H9 (cell line): ENCODE data around the gene CCNC. TPM values are rescaled to one million over a fixed set of nuclear protein-coding genes. Genes with fewer than 3 reads are reported as not detected.

Source experiments
- DNase-seq: peaks from one replicate; pipeline ENCODE4 v3.0.0-alpha.2; 2017
- H2AFZ ChIP-seq: one replicate; pipeline ENCODE4 v1.6.1; 2013; ENCODE audit warnings: mild to moderate bottlenecking, low read length, control low read depth, moderate library complexity
- H2AK5ac ChIP-seq: 2 replicates; pipeline ENCODE4 v1.6.1; 2013; ENCODE audit warnings: low read length, control low read depth, mixed read lengths; ENCODE audit not compliant: insufficient read length
- H2BK120ac ChIP-seq: one replicate; pipeline ENCODE4 v1.6.1; 2013; ENCODE audit warnings: low read depth, mild to moderate bottlenecking, low read length, control low read depth, inconsistent platforms; ENCODE audit not compliant: poor library complexity, severe bottlenecking
- H2BK12ac ChIP-seq: 2 replicates; pipeline ENCODE4 v1.6.1; 2013; ENCODE audit warnings: low read length, control low read depth, mixed read lengths, low read depth; ENCODE audit not compliant: insufficient read length
- H2BK15ac ChIP-seq: 2 replicates; pipeline ENCODE4 v1.6.1; 2013; ENCODE audit warnings: low read depth, low read length, control low read depth
- H2BK20ac ChIP-seq: one replicate; pipeline ENCODE4 v1.6.1; 2013; ENCODE audit warnings: low read depth, mild to moderate bottlenecking, low read length, control low read depth, inconsistent platforms; ENCODE audit not compliant: poor library complexity, severe bottlenecking
- H2BK5ac ChIP-seq: 2 replicates; pipeline ENCODE4 v1.6.1; 2013; ENCODE audit warnings: low read length, control low read depth, mixed read lengths; ENCODE audit not compliant: insufficient read length
- H3K14ac ChIP-seq: 2 replicates; pipeline ENCODE4 v1.6.1; 2013; ENCODE audit warnings: low read length, control low read depth; ENCODE audit not compliant: insufficient read depth
- H3K18ac ChIP-seq: 2 replicates; pipeline ENCODE4 v1.6.1; 2013; ENCODE audit warnings: low read depth, mild to moderate bottlenecking, mixed read lengths, low read length, control low read depth; ENCODE audit not compliant: insufficient read length
- H3K23ac ChIP-seq: 2 replicates; pipeline ENCODE4 v1.6.1; 2013; ENCODE audit warnings: low read length, control low read depth, mixed read lengths, low read depth; ENCODE audit not compliant: insufficient read length
- H3K23me2 ChIP-seq: 2 replicates; pipeline ENCODE4 v1.6.1; 2013; ENCODE audit warnings: low read depth, mild to moderate bottlenecking, mixed read lengths, low read length, control low read depth; ENCODE audit not compliant: insufficient read length, poor library complexity, severe bottlenecking
- H3K27ac ChIP-seq: 2 replicates; pipeline ENCODE4 v1.5.1; 2013; ENCODE audit warnings: low read length, control low read depth, mixed read lengths, low read depth; ENCODE audit not compliant: insufficient read length
- H3K27me3 ChIP-seq: 2 replicates; pipeline ENCODE4 v1.6.1; 2013; ENCODE audit warnings: low read length, control low read depth, inconsistent platforms; ENCODE audit not compliant: insufficient read depth
- H3K4ac ChIP-seq: 2 replicates; pipeline ENCODE4 v1.6.1; 2013; ENCODE audit warnings: low read depth, mild to moderate bottlenecking, control low read depth, inconsistent platforms, low read length, moderate library complexity
- H3K4me1 ChIP-seq: 2 replicates; pipeline ENCODE4 v1.6.1; 2013; ENCODE audit warnings: low read length, control low read depth, inconsistent platforms; ENCODE audit not compliant: insufficient read depth
- H3K4me2 ChIP-seq: 2 replicates; pipeline ENCODE4 v1.6.1; 2013; ENCODE audit warnings: low read length, control low read depth, mixed read lengths; ENCODE audit not compliant: insufficient read length, insufficient read depth
- H3K56ac ChIP-seq: 2 replicates; pipeline ENCODE4 v1.6.1; 2013; ENCODE audit warnings: low read depth, mild to moderate bottlenecking, mixed read lengths, low read length, control low read depth; ENCODE audit not compliant: insufficient read length
- H3K79me1 ChIP-seq: 2 replicates; pipeline ENCODE4 v1.6.1; 2013; ENCODE audit warnings: low read depth, mild to moderate bottlenecking, moderate library complexity, low read length, control low read depth, inconsistent platforms; ENCODE audit not compliant: insufficient read depth, poor library complexity, severe bottlenecking
- H3K79me2 ChIP-seq: 2 replicates; pipeline ENCODE4 v1.6.1; 2013; ENCODE audit warnings: low read length, control low read depth, inconsistent platforms; ENCODE audit not compliant: insufficient read depth
- H3K9ac ChIP-seq: 2 replicates; pipeline ENCODE4 v1.6.1; 2013; ENCODE audit warnings: low read length, control low read depth, mixed read lengths; ENCODE audit not compliant: insufficient read length; ENCODE audit errors: extremely low read depth
- H3K9me3 ChIP-seq: one replicate; pipeline ENCODE4 v1.6.1; 2013; ENCODE audit warnings: low read depth, low read length, inconsistent platforms; ENCODE audit not compliant: control insufficient read depth
- H3T11ph ChIP-seq: one replicate; pipeline ENCODE4 v1.6.1; 2013; ENCODE audit warnings: mild to moderate bottlenecking, low read length, control low read depth, inconsistent platforms
- H4K20me1 ChIP-seq: one replicate; pipeline ENCODE4 v1.6.1; 2013; ENCODE audit not compliant: control insufficient read depth, insufficient read length, insufficient read depth
- H4K5ac ChIP-seq: 2 replicates; pipeline ENCODE4 v1.6.1; 2013; ENCODE audit warnings: low read depth, mild to moderate bottlenecking, mixed read lengths, low read length, control low read depth; ENCODE audit not compliant: insufficient read length
- H4K8ac ChIP-seq: replicated peaks from 2 replicates; pipeline ENCODE4 v1.6.1; 2013; ENCODE audit warnings: low read length, control low read depth, mixed read lengths, low read depth; ENCODE audit not compliant: insufficient read length
- H4K91ac ChIP-seq: 2 replicates; pipeline ENCODE4 v1.6.1; 2013; ENCODE audit warnings: low read depth, mild to moderate bottlenecking, moderate library complexity, mixed read lengths, low read length, control low read depth; ENCODE audit not compliant: insufficient read length
- H3K27ac Mint-ChIP-seq, 3 experiments: 2 replicates in 2 of 3; 3 replicates in 1 of 3; pipeline ENCODE4 v1.8.0; 2020 to 2021; ENCODE audit warnings: mixed read lengths in 3 of 3, mild to moderate bottlenecking in 1 of 3, moderate library complexity in 1 of 3
- H3K27me3 Mint-ChIP-seq: 2 replicates; pipeline ENCODE4 v1.8.0; 2021; ENCODE audit warnings: low read depth, mild to moderate bottlenecking, moderate library complexity, mixed read lengths
- H3K36me3 Mint-ChIP-seq, 3 experiments: 2 replicates in 2 of 3; 3 replicates in 1 of 3; pipeline ENCODE4 v1.8.0; 2020 to 2021; ENCODE audit warnings: low read depth in 3 of 3, mixed read lengths in 3 of 3; ENCODE audit not compliant: insufficient read depth in 1 of 3
- H3K4me1 Mint-ChIP-seq, 2 experiments: 2 replicates each; pipeline ENCODE4 v1.8.0; 2020; ENCODE audit warnings: mixed read lengths in 2 of 2
- H3K4me3 Mint-ChIP-seq, 2 experiments: 2 replicates in 1 of 2; 3 replicates in 1 of 2; pipeline ENCODE4 v1.8.0; 2020 to 2021; ENCODE audit warnings: mild to moderate bottlenecking in 2 of 2, mixed read lengths in 2 of 2, moderate library complexity in 1 of 2
- H3K9me3 Mint-ChIP-seq, 2 experiments: 2 replicates in 1 of 2; 3 replicates in 1 of 2; pipeline ENCODE4 v1.8.0; 2020; ENCODE audit warnings: mild to moderate bottlenecking in 2 of 2, mixed read lengths in 2 of 2, moderate library complexity in 1 of 2
- WGBS: extraction: QIAGEN DNeasy Blood & Tissue Kit; methylation state at CpG from one replicate; pipeline ENCODE4 v1.1.7; 2013; ENCODE audit warnings: missing lambda C conversion rate, low lambda C conversion rate, mixed read lengths; ENCODE audit not compliant: insufficient read length; ENCODE audit errors: extremely low coverage; 5-methylcytosine and 5-hydroxymethylcytosine counted together
- total RNA-seq: library from RNA; stranded (reverse); gene quantifications from 2 replicates; pipeline ENCODE4 v1.2.1, GENCODE V29; 2021
- TF ChIP-seq, protein P1 (sequence below): fragments of 200-600 bp; sonication (generic); conservative IDR thresholded peaks from 3 replicates; pipeline ENCODE4 v1.8.0; 2021; ENCODE audit warnings: antibody characterized with exemption, mild to moderate bottlenecking

CCNC gene
- total RNA-seq, 1 experiment from 2014 or later: 112 TPM

- H2BK120ac ChIP-seq: no peak overlapping the region
- no peak overlapping the region for H2AFZ ChIP-seq
- 0 out of 4 replicates have a peak, but pooled peaks cover 0 to 2% of the 10 kb centered on the region in 2 experiments for H3K4me1 Mint-ChIP-seq
- no peak overlapping the region for H3K56ac ChIP-seq
- H2BK15ac ChIP-seq: no peak overlapping the region
- H3K27me3 ChIP-seq: no peaks in the 10 kb centered on the region
- no peak overlapping the region for H4K91ac ChIP-seq
- H3K9me3 ChIP-seq: no peaks in the 10 kb centered on the region
- no peaks in the 10 kb centered on the region for H3K79me1 ChIP-seq
- no peaks in the 10 kb centered on the region for H3K27me3 Mint-ChIP-seq
- no peak overlapping the region for H3K4ac ChIP-seq
- H3K4me2 ChIP-seq: no peak overlapping the region
- H3K4me3 Mint-ChIP-seq: no peak overlapping the region
- H3K14ac ChIP-seq: no peak overlapping the region
- 100% methylated on average over 2 of the region's 4 CpGs for WGBS
- H3T11ph ChIP-seq: no peak overlapping the region
- H4K8ac ChIP-seq: no peak overlapping the region
- H3K4me1 ChIP-seq: no peaks in the 10 kb centered on the region
- no peaks in the 10 kb centered on the region for H3K23me2 ChIP-seq
- H3K9me3 Mint-ChIP-seq: no peaks in the 10 kb centered on the region
- H2AK5ac ChIP-seq: no peak overlapping the region
- no peak overlapping the region for H2BK5ac ChIP-seq
- no peak overlapping the region for H2BK12ac ChIP-seq
- peaks cover 2% of the 10 kb centered on the region; the same call in 1 of the 2 replicates for H3K79me2 ChIP-seq
- no peak overlapping the region for H2BK20ac ChIP-seq
- H3K36me3 Mint-ChIP-seq: peaks cover 17 to 58% (median 44%) of the 10 kb centered on the region in 3 experiments
- no peak overlapping the region for H3K27ac ChIP-seq
- TF ChIP-seq, protein P1, sequence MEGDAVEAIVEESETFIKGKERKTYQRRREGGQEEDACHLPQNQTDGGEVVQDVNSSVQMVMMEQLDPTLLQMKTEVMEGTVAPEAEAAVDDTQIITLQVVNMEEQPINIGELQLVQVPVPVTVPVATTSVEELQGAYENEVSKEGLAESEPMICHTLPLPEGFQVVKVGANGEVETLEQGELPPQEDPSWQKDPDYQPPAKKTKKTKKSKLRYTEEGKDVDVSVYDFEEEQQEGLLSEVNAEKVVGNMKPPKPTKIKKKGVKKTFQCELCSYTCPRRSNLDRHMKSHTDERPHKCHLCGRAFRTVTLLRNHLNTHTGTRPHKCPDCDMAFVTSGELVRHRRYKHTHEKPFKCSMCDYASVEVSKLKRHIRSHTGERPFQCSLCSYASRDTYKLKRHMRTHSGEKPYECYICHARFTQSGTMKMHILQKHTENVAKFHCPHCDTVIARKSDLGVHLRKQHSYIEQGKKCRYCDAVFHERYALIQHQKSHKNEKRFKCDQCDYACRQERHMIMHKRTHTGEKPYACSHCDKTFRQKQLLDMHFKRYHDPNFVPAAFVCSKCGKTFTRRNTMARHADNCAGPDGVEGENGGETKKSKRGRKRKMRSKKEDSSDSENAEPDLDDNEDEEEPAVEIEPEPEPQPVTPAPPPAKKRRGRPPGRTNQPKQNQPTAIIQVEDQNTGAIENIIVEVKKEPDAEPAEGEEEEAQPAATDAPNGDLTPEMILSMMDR: no peak
- peak overlapping the region in 1 of 3 experiments; percentile 32; a peak in 2 of 7 replicates for H3K27ac Mint-ChIP-seq
- H4K20me1 ChIP-seq: no peaks in the 10 kb centered on the region
- H3K23ac ChIP-seq: no peak overlapping the region
- H3K9ac ChIP-seq: no peak overlapping the region
- H3K18ac ChIP-seq: no peak overlapping the region
- H4K5ac ChIP-seq: no peak overlapping the region
- DNase-seq: no peak
Measured at GRCh38 chr6:99560668-99561067, 7.8 kb downstream of the CCNC start.
